GOT3 (cell line): ENCODE data around the gene PCNT.
A peak's percentile ranks its signal among the peaks of the same experiment; 100 is the strongest.
"Not testable (repeated sequence)": the region's sequence is repeated elsewhere in the genome, so short reads cannot be mapped to it uniquely, and the experiment has no call there.

Experiments
- DNase-seq: peaks from one replicate; lab custom pipeline; 2025; ENCODE audit warnings: mixed read lengths; lab: John Stamatoyannopoulos, UW

PCNT gene

GRCh38 chr21:46454634-46455390, 130.9 kb downstream of the PCNT start:
- no peak for DNase-seq

GRCh38 chr21:46455575-46456385, 131.8 kb downstream of the PCNT start:
- no peak for DNase-seq

- DNase-seq = no peak
Observed at GRCh38 chr21:46456750-46457149, 132.8 kb downstream of the PCNT start.

- no peak for DNase-seq
Observed at GRCh38 chr21:46457801-46458314, 133.9 kb downstream of the PCNT start.

GRCh38 chr21:46458315-46459023, 134.5 kb downstream of the PCNT start, which contains the start of gene DIP2A:
Gene DIP2A, plus strand, starts transcription at chr21:46458891. Its CDS starts 241 bp downstream, at chr21:46459132.
- DNase-seq = peak; percentile 89

- no peak for DNase-seq
Observed at GRCh38 chr21:46459024-46459355, 135.0 kb downstream of the PCNT start.

- DNase-seq = no peak
Observed at GRCh38 chr21:46459356-46460112, 135.6 kb downstream of the PCNT start.

GRCh38 chr21:46461909-46462308, 138.0 kb downstream of the PCNT start:
- DNase-seq = no peak

GRCh38 chr21:46465153-46465552, 141.2 kb downstream of the PCNT start:
- not testable (repeated sequence) for DNase-seq

- no peak for DNase-seq
Observed at GRCh38 chr21:46465651-46466050, 141.7 kb downstream of the PCNT start.

- no peak for DNase-seq
Observed at GRCh38 chr21:46468108-46468774, 144.3 kb downstream of the PCNT start.

- no peak for DNase-seq
Observed at GRCh38 chr21:46469275-46469674, 145.3 kb downstream of the PCNT start.

- DNase-seq = no peak
Observed at GRCh38 chr21:46471514-46471913, 147.6 kb downstream of the PCNT start.

- no peak for DNase-seq
Observed at GRCh38 chr21:46472246-46472645, 148.3 kb downstream of the PCNT start.

GRCh38 chr21:46474382-46474781, 150.4 kb downstream of the PCNT start:
- DNase-seq = no peak

GRCh38 chr21:46475296-46475695, 151.3 kb downstream of the PCNT start:
- DNase-seq = no peak

GRCh38 chr21:46477765-46478164, 153.8 kb downstream of the PCNT start:
- no peak for DNase-seq

GRCh38 chr21:46478910-46479309, 155.0 kb downstream of the PCNT start:
- DNase-seq = no peak

- DNase-seq = no peak
Observed at GRCh38 chr21:46480466-46480865, 156.5 kb downstream of the PCNT start.

GRCh38 chr21:46482225-46482845, 158.4 kb downstream of the PCNT start:
- no peak for DNase-seq

- DNase-seq = no peak
Observed at GRCh38 chr21:46482846-46483231, 158.9 kb downstream of the PCNT start.
